Chondrocyte (in vitro differentiated cells): ENCODE data around the gene RPS2. TPM values are rescaled to one million over a fixed set of nuclear protein-coding genes. Genes with fewer than 3 reads are reported as not detected.
"Not testable (repeated sequence)": the region's sequence is repeated elsewhere in the genome, so short reads cannot be mapped to it uniquely, and the experiment has no call there.

Experiments used
- DNase-seq: peaks from one replicate; pipeline ENCODE4 v3.0.0; 2021; ENCODE audit warnings: mixed read lengths, low spot score
- H3K27ac Mint-ChIP-seq: one replicate; pipeline ENCODE4 v1.8.0; 2021; ENCODE audit warnings: mild to moderate bottlenecking, moderate library complexity, mixed read lengths; ENCODE audit not compliant: unreplicated experiment
- H3K27me3 Mint-ChIP-seq: 2 replicates; pipeline ENCODE4 v1.8.0; 2021; ENCODE audit warnings: low read depth, mixed read lengths
- H3K36me3 Mint-ChIP-seq: 2 replicates; pipeline ENCODE4 v1.8.0; 2021; ENCODE audit warnings: low read depth, mixed read lengths
- H3K4me1 Mint-ChIP-seq: 2 replicates; pipeline ENCODE4 v1.8.0; 2021; ENCODE audit warnings: low read depth, mild to moderate bottlenecking, mixed read lengths
- H3K4me3 Mint-ChIP-seq: one replicate; pipeline ENCODE4 v1.8.0; 2021; ENCODE audit warnings: mild to moderate bottlenecking, moderate library complexity, mixed read lengths; ENCODE audit not compliant: unreplicated experiment
- H3K9me3 Mint-ChIP-seq: 2 replicates; pipeline ENCODE4 v1.8.0; 2021; ENCODE audit warnings: low read depth, mixed read lengths
- CTCF ChIP-seq: fragments of 200-600 bp; sonication (generic); IDR thresholded peaks from 2 replicates; pipeline ENCODE4 v1.5.0; 2021; ENCODE audit warnings: antibody characterized with exemption, mild to moderate bottlenecking, moderate library complexity
- total RNA-seq: library from RNA; stranded (reverse); gene quantifications from 3 replicates; pipeline ENCODE4 v1.2.1, GENCODE V29; 2021

RPS2 gene
- total RNA-seq, 1 donor from 2014 or later = 1,662 TPM

DNA sequence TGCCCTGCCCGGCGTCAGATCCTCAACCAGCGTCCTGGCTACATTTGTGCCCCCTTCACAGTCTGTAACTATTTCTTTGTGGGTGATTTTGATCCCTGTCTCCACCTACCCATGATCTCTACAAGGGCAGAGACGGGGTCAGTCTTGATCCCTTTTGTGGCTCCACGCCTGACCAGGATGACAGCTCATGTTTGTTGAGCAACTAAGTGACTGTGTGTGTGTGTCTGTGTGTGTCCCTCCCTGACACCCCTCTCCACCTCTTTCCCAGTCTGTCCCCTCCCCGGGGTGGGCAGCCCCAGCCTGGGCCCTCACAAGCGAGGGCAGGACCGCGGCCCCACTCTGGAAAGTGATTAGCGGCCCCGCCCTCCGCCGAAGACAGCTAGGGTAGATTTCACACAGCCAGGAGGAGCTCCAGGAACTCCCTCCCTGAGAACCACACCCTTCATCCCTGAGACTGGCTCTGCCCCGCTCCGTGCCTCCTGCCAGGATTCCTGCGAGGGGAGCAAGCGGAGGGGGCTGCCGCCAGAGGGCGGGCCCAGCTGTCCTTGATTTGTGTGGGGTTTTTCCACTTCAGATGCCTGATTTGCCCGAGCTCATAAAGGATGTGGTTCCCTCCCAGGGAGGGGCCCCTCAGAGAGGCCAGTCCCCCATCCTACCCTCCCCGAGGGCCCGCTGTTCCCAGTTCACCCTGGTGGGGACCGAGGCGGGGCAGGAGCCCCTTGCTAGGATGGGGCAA lies 41.2 kb downstream of the RPS2 start:
- peaks cover 13% of the 10 kb centered on the region for H3K4me1 Mint-ChIP-seq
- no peak for DNase-seq

DNA sequence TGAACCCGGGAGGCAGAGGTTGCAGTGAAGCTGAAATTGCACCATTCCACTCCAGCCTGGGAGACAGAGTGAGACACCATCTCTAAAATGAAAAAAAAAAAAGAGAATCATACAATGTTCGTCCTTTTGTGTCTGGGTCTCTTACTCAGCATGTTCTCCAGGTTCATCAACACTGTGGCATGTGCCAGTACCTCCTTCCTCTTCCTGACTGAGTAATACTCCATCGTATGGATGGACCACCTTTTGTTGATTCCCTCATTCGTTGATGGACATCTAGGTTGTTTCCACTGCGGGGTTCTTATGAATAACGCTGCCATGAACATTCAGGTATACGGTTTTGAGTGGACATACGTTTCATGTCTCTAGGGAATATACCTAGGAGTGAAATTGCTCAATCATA lies 42.3 kb downstream of the RPS2 start:
- no peak for DNase-seq
- H3K27ac Mint-ChIP-seq = no peak overlapping the region
- H3K9me3 Mint-ChIP-seq = no peaks in the 10 kb centered on the region
- no peak overlapping the region for H3K4me3 Mint-ChIP-seq
- peaks cover 30% of the 10 kb centered on the region for H3K27me3 Mint-ChIP-seq
- peaks cover 1% of the 10 kb centered on the region for H3K36me3 Mint-ChIP-seq
- TF ChIP-seq CTCF = no peak
- peaks cover 13% of the 10 kb centered on the region for H3K4me1 Mint-ChIP-seq

More for the DNA sequence above, 41.2 kb downstream of the RPS2 start:
- H3K4me3 Mint-ChIP-seq = no peak overlapping the region
- H3K27ac Mint-ChIP-seq = no peak overlapping the region
- H3K9me3 Mint-ChIP-seq = no peaks in the 10 kb centered on the region
- peak; percentile 72 for TF ChIP-seq CTCF
- peaks cover 30% of the 10 kb centered on the region for H3K27me3 Mint-ChIP-seq
- peaks cover 1% of the 10 kb centered on the region for H3K36me3 Mint-ChIP-seq

GRCh38 chr16:1920727-1921171 lies 43.9 kb downstream of the RPS2 start:
- H3K36me3 Mint-ChIP-seq = peaks cover 1% of the 10 kb centered on the region
- H3K27ac Mint-ChIP-seq = no peak overlapping the region
- no peaks in the 10 kb centered on the region for H3K9me3 Mint-ChIP-seq
- DNase-seq = no peak
- H3K27me3 Mint-ChIP-seq = peaks cover 44% of the 10 kb centered on the region
- H3K4me3 Mint-ChIP-seq = no peak overlapping the region
- H3K4me1 Mint-ChIP-seq = peaks cover 13% of the 10 kb centered on the region
- no peak for TF ChIP-seq CTCF

- not testable (repeated sequence) for H3K36me3 Mint-ChIP-seq, DNase-seq, H3K9me3 Mint-ChIP-seq, H3K4me3 Mint-ChIP-seq, H3K27ac Mint-ChIP-seq
- Mint-ChIP-seq H3K4me1 (peaks cover 13% of the 10 kb centered on the region), H3K27me3 (peaks cover 45% of the 10 kb centered on the region)
Observed at GRCh38 chr16:1920122-1920521, 44.5 kb downstream of the RPS2 start.

- Mint-ChIP-seq H3K4me3 (no peak overlapping the region), H3K27ac (no peak overlapping the region), H3K27me3 (peaks cover 49% of the 10 kb centered on the region), H3K9me3 (no peaks in the 10 kb centered on the region), H3K36me3 (peaks cover 1% of the 10 kb centered on the region), H3K4me1 (peaks cover 13% of the 10 kb centered on the region)
- no peak for TF ChIP-seq CTCF
- DNase-seq = peak; percentile 84
Observed at GRCh38 chr16:1919327-1919998, 45.2 kb downstream of the RPS2 start.
